IMR-90 (cell line): ENCODE results near the gene RGS17. TPM values are rescaled to one million over a fixed set of nuclear protein-coding genes. Genes with fewer than 3 reads are reported as not detected.

ENCODE experiments used
- microRNA-seq, 2 experiments: library from miRNA; stranded (forward) in 1 of 2; unstranded in 1 of 2; fragments of 10-50 nt in 1 of 2; fragments of <30 nt in 1 of 2; gene quantifications in 1 of 2; microRNA quantifications in 1 of 2; one replicate each; pipeline versions ENCODE3 to v1.1.0; 2013 to 2020; ENCODE audit not compliant: insufficient read depth in 1 of 2, insufficient read length in 1 of 2, unreplicated experiment in 1 of 2
- polyA plus RNA-seq, 3 experiments: library from polyadenylated mRNA; depleted of rRNA; stranded (reverse); fragments of >200 nt; gene quantifications; 2 replicates each; pipeline ENCODE4 v1.2.3, GENCODE V29; 2012; ENCODE audit warnings: low replicate concordance in 1 of 3
- small RNA-seq, 5 experiments: library from RNA; depleted of rRNA; stranded (forward); fragments of <200 nt; gene quantifications; one replicate each; pipeline ENCODE3, GENCODE V24; 2012
- total RNA-seq: library from RNA; depleted of rRNA; stranded (reverse); fragments of >200 nt; gene quantifications from 2 replicates; pipeline ENCODE4 v1.2.3, GENCODE V29; 2012; rRNA removed

Gene RGS17
- total and polyA plus RNA-seq, 2 of the 4 experiments (the other 2 are of a cell fraction), result 0.75 to 1.4 TPM

Small RNAs within 50 kb of the gene (microRNA-seq; reads per million reads assigned to microRNA genes)
- gene AL080276.1 (ENCODE audit: insufficient read depth, insufficient read length) (not detected), gene RNA5SP224 (ENCODE audit: insufficient read depth, insufficient read length) (not detected)

Small RNAs within 50 kb of the gene (small RNA-seq; reads per million reads assigned to genes)
- 0 reads per million in 5 experiments for gene AL080276.1
- 0 reads per million in 5 experiments for gene RNA5SP224

Other genes with a start within 250 kb of the RGS17 start
- gene FBXO5, start 148.2 kb downstream of the RGS17 start, total RNA-seq, result 16.7 and 25.3 TPM in 2 replicates
- 9.8 and 11.8 TPM in 2 replicates for gene FBXO5, start 148.2 kb downstream of the RGS17 start, polyA plus RNA-seq (2012; rRNA removed)
- gene MTRF1L, start 128.6 kb downstream of the RGS17 start, total RNA-seq, result 11.1 and 20.6 TPM in 2 replicates
- 6.9 and 8.1 TPM in 2 replicates for gene MTRF1L, start 128.6 kb downstream of the RGS17 start, polyA plus RNA-seq (2012; rRNA removed)